B cell (primary cell): Measurements from ENCODE around the gene FHIT. TPM values are rescaled to one million over a fixed set of nuclear protein-coding genes. Genes with fewer than 3 reads are reported as not detected.

Source experiments
- ATAC-seq: fragments of 200-7000 bp; cut with Tn5 transposase; one replicate; pipeline ENCODE4 v1.10.0; 2021; ENCODE audit warnings: low read depth, mild to moderate bottlenecking, moderate number of reproducible peaks, moderate library complexity
- CTCF ChIA-PET: fragments of 350-600 bp; sonication (Branson Sonifier 250); formaldehyde crosslinking; loops from one replicate; lab custom pipeline; 2021; ENCODE audit warnings: antibody characterized with exemption, inconsistent platforms; lab: Charles Lee
- POLR2A ChIA-PET: fragments of 350-600 bp; sonication (Branson Sonifier 250); formaldehyde crosslinking; loops from one replicate; lab custom pipeline; 2021; ENCODE audit warnings: antibody characterized with exemption; lab: Charles Lee
- DNase-seq: peaks from one replicate; pipeline ENCODE4 v3.0.0; 2013
- H2AFZ ChIP-seq: 2 replicates; pipeline ENCODE4 v1.6.1; 2012; ENCODE audit warnings: mild to moderate bottlenecking, low read depth, low read length; ENCODE audit not compliant: insufficient read depth, poor library complexity, severe bottlenecking
- H3K27ac ChIP-seq, 2 donors: 1 replicate in 1 of 2; 2 replicates in 1 of 2; pipeline ENCODE4 v1.5.1; 2012 to 2013; ENCODE audit warnings: low read length in 2 of 2, mild to moderate bottlenecking in 2 of 2, moderate library complexity in 1 of 2
- H3K27me3 ChIP-seq, 4 experiments: fragments of 200-600 bp in 1 of 4; sonication (generic) in 1 of 4; replicated peaks in 1 of 4; 1 replicate in 2 of 4; 2 replicates in 2 of 4; pipeline versions ENCODE4 v1.6.1 to v1.7.0; 2013 to 2016; ENCODE audit warnings: low read length in 3 of 4, mild to moderate bottlenecking in 2 of 4, mixed read lengths in 1 of 4, moderate library complexity in 1 of 4; ENCODE audit not compliant: insufficient read depth in 4 of 4, control insufficient read depth in 3 of 4; ENCODE audit errors: control extremely low read depth in 1 of 4
- H3K36me3 ChIP-seq, 2 experiments: replicated peaks in 1 of 2; 1 replicate in 1 of 2; 2 replicates in 1 of 2; pipeline versions ENCODE4 v1.6.1 to v1.7.1; 2013; ENCODE audit warnings: low read length in 1 of 2; ENCODE audit not compliant: insufficient read depth in 2 of 2, control insufficient read depth in 1 of 2; ENCODE audit errors: control extremely low read depth in 1 of 2, extremely low read depth in 1 of 2
- H3K4me1 ChIP-seq, 2 donors: fragments of 200-600 bp in 1 of 2; sonication (generic) in 1 of 2; 1 replicate in 1 of 2; 2 replicates in 1 of 2; pipeline versions ENCODE4 v1.5.1 to v1.6.1; 2013 to 2017; ENCODE audit warnings: low read length in 2 of 2; ENCODE audit not compliant: control insufficient read depth in 2 of 2, insufficient read depth in 2 of 2
- H3K4me2 ChIP-seq: replicated peaks from 2 replicates; pipeline ENCODE3; 2012; ENCODE audit warnings: mild to moderate bottlenecking, low read depth, low read length; ENCODE audit not compliant: poor library complexity, severe bottlenecking
- H3K4me3 ChIP-seq, 5 experiments: fragments of 200-600 bp in 1 of 5; sonication (generic) in 1 of 5; 1 replicate in 3 of 5; 2 replicates in 2 of 5; pipeline versions ENCODE4 v1.5.1 to v1.7.0; 2011 to 2016; ENCODE audit warnings: low read length in 4 of 5, mild to moderate bottlenecking in 4 of 5, low read depth in 2 of 5, control low read depth in 1 of 5, moderate library complexity in 1 of 5; ENCODE audit not compliant: insufficient read depth in 1 of 5; ENCODE audit errors: control extremely low read depth in 1 of 5, extremely low read depth in 1 of 5
- H3K79me2 ChIP-seq: fragments of 200-600 bp; sonication (generic); one replicate; pipeline ENCODE4 v1.6.0; 2016; ENCODE audit warnings: low read length; ENCODE audit not compliant: control insufficient read depth, insufficient read depth
- H3K9ac ChIP-seq: fragments of 200-600 bp; sonication (generic); 2 replicates; pipeline ENCODE4 v1.6.1; 2017; ENCODE audit warnings: mild to moderate bottlenecking, low read length, moderate library complexity
- H3K9me3 ChIP-seq, 3 donors: one replicate each; pipeline versions ENCODE4 v1.6.1 to v1.7.1; 2013; ENCODE audit warnings: low read length in 2 of 3; ENCODE audit not compliant: control insufficient read depth in 2 of 3, insufficient read depth in 1 of 3; ENCODE audit errors: control extremely low read depth in 1 of 3
- H4K20me1 ChIP-seq: 2 replicates; pipeline ENCODE4 v1.6.0; 2012; ENCODE audit warnings: mild to moderate bottlenecking, low read length; ENCODE audit not compliant: insufficient read depth, control insufficient read depth, poor library complexity, severe bottlenecking
- H3K27ac Mint-ChIP-seq: one replicate; pipeline ENCODE4 v1.8.0; 2021; ENCODE audit warnings: mixed read lengths
- H3K27me3 Mint-ChIP-seq: one replicate; pipeline ENCODE4 v1.8.0; 2021; ENCODE audit warnings: mixed read lengths
- H3K4me1 Mint-ChIP-seq: one replicate; pipeline ENCODE4 v1.8.0; 2021; ENCODE audit warnings: mixed read lengths
- H3K4me3 Mint-ChIP-seq: one replicate; pipeline ENCODE4 v1.8.0; 2021; ENCODE audit warnings: mixed read lengths
- H3K9me3 Mint-ChIP-seq: one replicate; pipeline ENCODE4 v1.8.0; 2022; ENCODE audit warnings: mixed read lengths; ENCODE audit not compliant: insufficient read depth
- EZH2 ChIP-seq: IDR thresholded peaks from 2 replicates; pipeline ENCODE4 v1.6.1; 2012; ENCODE audit warnings: borderline replicate concordance, low read depth, mild to moderate bottlenecking, moderate library complexity, low read length; ENCODE audit not compliant: insufficient read depth, poor library complexity, severe bottlenecking
- WGBS: methylation state at CpG from one replicate; pipeline ENCODE4 v1.1.5; 2013; ENCODE audit warnings: missing lambda C conversion rate; ENCODE audit not compliant: insufficient coverage; 5-methylcytosine and 5-hydroxymethylcytosine counted together
- intact Hi-C: fragments of 100-400 bp; cut with micrococcal nuclease; formaldehyde crosslinking; loops from one replicate; pipeline ENCODE4 v1.10.0; 2022
- polyA plus RNA-seq: library from polyadenylated mRNA; depleted of rRNA; stranded (reverse); fragments of >200 nt; gene quantifications from 2 replicates; pipeline ENCODE4 v1.2.3, GENCODE V29; 2012
- total RNA-seq, 2 donors: library from RNA; stranded (reverse); fragments of 120-200 nt in 1 of 2; gene quantifications; 1 replicate in 1 of 2; 2 replicates in 1 of 2; pipeline versions ENCODE4 v1.2.3 to v1.2.4, GENCODE V29; 2013 to 2022
- TF ChIP-seq, protein P1 (sequence below): fragments of 200-600 bp; IDR thresholded peaks from one replicate; pipeline ENCODE4 v1.8.0; 2022; ENCODE audit warnings: antibody characterized with exemption, mild to moderate bottlenecking

Gene FHIT
- total and polyA plus RNA-seq, 2 donors (not counting 1 experiment from before 2014, with no cell fraction given): 1.7 to 7.8 TPM

DNA sequence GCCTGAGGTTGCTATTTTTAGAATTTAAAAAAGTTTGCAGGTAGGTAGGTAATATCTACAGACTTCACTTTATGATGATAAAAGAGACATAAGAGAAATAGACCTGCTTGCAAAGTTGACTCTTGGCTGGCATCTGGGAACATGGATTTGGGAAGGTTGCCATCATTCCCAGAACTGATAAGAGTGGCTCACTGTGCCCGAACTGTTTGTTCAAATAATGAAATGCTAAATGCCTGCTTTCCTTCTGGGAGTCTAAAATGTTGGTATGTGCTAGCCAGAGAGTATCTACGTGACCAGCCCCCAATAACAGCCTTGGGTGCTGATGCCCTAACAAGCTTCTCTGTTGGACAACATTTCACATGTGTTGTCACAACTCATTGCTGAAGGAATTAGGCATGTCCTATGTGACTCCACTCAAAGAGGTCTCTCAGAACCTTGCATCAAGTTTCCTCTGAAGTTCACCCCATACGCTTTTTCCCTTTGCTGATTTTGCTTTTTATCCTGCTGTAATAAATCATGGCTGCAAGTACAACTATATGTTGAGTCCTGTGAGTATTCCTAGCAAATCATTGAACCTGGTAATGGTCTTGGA lies 95.5 kb downstream of the FHIT start:
- Mint-ChIP-seq H3K27me3 (no peaks in the 10 kb centered on the region), H3K4me1 (no peaks in the 10 kb centered on the region), H3K27ac (no peak overlapping the region), H3K9me3 (no peaks in the 10 kb centered on the region), H3K4me3 (no peak overlapping the region)
- Histone ChIP-seq H3K79me2 (no peaks in the 10 kb centered on the region), H3K36me3 (no peaks in the 10 kb centered on the region), H3K27me3 (no peaks in the 10 kb centered on the region), H4K20me1 (no peaks in the 10 kb centered on the region), H3K9me3 (peaks cover 0 to 2% (median 0%) of the 10 kb centered on the region in 3 donors), H3K27ac (no peak overlapping the region), H3K9ac (no peak overlapping the region), H3K4me1 (no peaks in the 10 kb centered on the region), H2AFZ (no peak overlapping the region), H3K4me3 (no peak overlapping the region), H3K4me2 (no peak overlapping the region)
- no peak for DNase-seq
- ChIA-PET CTCF (no interaction called here), POLR2A (no interaction called here)
- TF ChIP-seq, protein P1, sequence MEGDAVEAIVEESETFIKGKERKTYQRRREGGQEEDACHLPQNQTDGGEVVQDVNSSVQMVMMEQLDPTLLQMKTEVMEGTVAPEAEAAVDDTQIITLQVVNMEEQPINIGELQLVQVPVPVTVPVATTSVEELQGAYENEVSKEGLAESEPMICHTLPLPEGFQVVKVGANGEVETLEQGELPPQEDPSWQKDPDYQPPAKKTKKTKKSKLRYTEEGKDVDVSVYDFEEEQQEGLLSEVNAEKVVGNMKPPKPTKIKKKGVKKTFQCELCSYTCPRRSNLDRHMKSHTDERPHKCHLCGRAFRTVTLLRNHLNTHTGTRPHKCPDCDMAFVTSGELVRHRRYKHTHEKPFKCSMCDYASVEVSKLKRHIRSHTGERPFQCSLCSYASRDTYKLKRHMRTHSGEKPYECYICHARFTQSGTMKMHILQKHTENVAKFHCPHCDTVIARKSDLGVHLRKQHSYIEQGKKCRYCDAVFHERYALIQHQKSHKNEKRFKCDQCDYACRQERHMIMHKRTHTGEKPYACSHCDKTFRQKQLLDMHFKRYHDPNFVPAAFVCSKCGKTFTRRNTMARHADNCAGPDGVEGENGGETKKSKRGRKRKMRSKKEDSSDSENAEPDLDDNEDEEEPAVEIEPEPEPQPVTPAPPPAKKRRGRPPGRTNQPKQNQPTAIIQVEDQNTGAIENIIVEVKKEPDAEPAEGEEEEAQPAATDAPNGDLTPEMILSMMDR: no peak
- no peak for TF ChIP-seq EZH2
- 92% methylated on average over 2 of the region's 3 CpGs for WGBS
- intact Hi-C loops: no loop called here
- ATAC-seq: no peak

DNA sequence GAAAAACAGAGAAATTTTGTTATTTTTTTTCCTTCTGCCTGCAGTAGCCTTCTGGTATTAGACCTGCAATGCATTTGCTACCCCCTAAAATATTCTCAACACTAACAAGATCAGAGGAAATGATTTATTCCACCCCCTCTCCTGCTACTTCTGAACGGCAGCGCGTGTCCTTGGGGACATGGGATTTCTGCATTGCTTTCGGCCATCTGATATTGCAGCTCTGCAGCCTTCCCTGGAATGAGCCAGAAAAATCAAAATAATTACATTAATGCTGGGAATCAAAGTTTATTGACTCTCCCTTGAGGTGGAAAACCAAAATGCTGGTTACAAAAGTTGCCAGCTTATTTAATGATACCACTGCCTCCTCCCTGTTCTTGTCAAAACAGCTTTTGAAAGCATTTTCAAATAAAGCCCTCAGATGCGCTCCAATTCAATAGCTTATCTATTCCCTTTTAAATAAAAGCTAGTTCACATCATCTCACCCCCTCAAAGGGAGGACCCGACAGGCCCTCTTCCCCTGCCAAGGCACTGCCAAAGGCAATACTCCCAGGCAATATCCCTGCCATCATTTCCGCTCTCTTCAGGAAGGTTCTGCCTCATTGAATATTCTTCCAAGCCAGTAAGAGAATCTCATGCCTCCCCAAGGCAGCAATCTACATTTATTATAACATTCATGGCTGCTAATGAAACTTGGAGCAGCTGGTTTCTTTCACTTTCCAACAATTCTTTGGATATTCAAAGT lies 96.6 kb downstream of the FHIT start:
- intact Hi-C loops: no loop called here
- no peaks in the 10 kb centered on the region for H3K27me3 Mint-ChIP-seq
- no peak for ATAC-seq
- 95% methylated on average over 3 of the region's 7 CpGs for WGBS
- H3K4me2 ChIP-seq: no peak overlapping the region
- H3K27ac ChIP-seq: no peak overlapping the region
- no peaks in the 10 kb centered on the region for H3K27me3 ChIP-seq
- no peak overlapping the region for H3K27ac Mint-ChIP-seq
- H3K4me1 ChIP-seq: no peaks in the 10 kb centered on the region
- H3K9me3 Mint-ChIP-seq: no peaks in the 10 kb centered on the region
- no peaks in the 10 kb centered on the region for H3K4me1 Mint-ChIP-seq
- no peak overlapping the region for H2AFZ ChIP-seq
- no peaks in the 10 kb centered on the region for H3K79me2 ChIP-seq
- TF ChIP-seq, protein P1: no peak
- no peak for TF ChIP-seq EZH2
- H4K20me1 ChIP-seq: no peaks in the 10 kb centered on the region
- no peak overlapping the region for H3K4me3 Mint-ChIP-seq
- CTCF ChIA-PET: no interaction called here
- peaks cover 0 to 2% (median 0%) of the 10 kb centered on the region in 3 donors for H3K9me3 ChIP-seq
- no peaks in the 10 kb centered on the region for H3K36me3 ChIP-seq
- H3K9ac ChIP-seq: no peak overlapping the region
- no peak overlapping the region for H3K4me3 ChIP-seq
- DNase-seq: no peak
- POLR2A ChIA-PET: no interaction called here
